ENCODE results near the gene COG1.
"Not testable (repeated sequence)": the region's sequence is repeated elsewhere in the genome, so short reads cannot be mapped to it uniquely, and the experiment has no call there.

The COG1 gene

GRCh38 chr17:73192894-73193701, at the start of gene COG1:
Gene COG1, plus strand, starts transcription at chr17:73193055. Its CDS starts 15 bp downstream, at chr17:73193070.
- peak within 1 kb of the TSS; percentile 94 for H2AFZ ChIP-seq (ENCODE audit: low read length, unreplicated experiment)
- H3K4me1 ChIP-seq (ENCODE audit: control insufficient read depth, insufficient read depth, low read length, unreplicated experiment): peaks cover 12% of the 10 kb centered on the region
- peak within 1 kb of the TSS; percentile 67 for H3K27ac ChIP-seq (ENCODE audit: low read depth, low read length)
- peak within 1 kb of the TSS; percentile 99 for H3K4me3 ChIP-seq (ENCODE audit: low read depth, low read length)
- peaks cover 18% of the 10 kb centered on the region for H3K79me2 ChIP-seq (ENCODE audit: control insufficient read depth, insufficient read depth, low read length, unreplicated experiment)
- no peaks in the 10 kb centered on the region for H3K27me3 ChIP-seq (ENCODE audit: insufficient read depth, low read length)
- H3K36me3 ChIP-seq (ENCODE audit: insufficient read depth, low read length): peaks cover 16% of the 10 kb centered on the region; the same call in 1 of the 2 replicates

- H3K4me1 ChIP-seq (ENCODE audit: control insufficient read depth, insufficient read depth, low read length, unreplicated experiment); H3K27ac ChIP-seq (ENCODE audit: low read depth, low read length); H2AFZ ChIP-seq (ENCODE audit: low read length, unreplicated experiment); H3K36me3 ChIP-seq (ENCODE audit: insufficient read depth, low read length); H3K4me3 ChIP-seq (ENCODE audit: low read depth, low read length); H3K79me2 ChIP-seq (ENCODE audit: control insufficient read depth, insufficient read depth, low read length, unreplicated experiment): not testable (repeated sequence)
- H3K27me3 ChIP-seq (ENCODE audit: insufficient read depth, low read length): peaks cover 14% of the 10 kb centered on the region
Measured at GRCh38 chr17:73144209-73144608, 48.6 kb upstream of the COG1 start.

GRCh38 chr17:73145641-73146040, 47.2 kb upstream of the COG1 start:
- Histone ChIP-seq H3K36me3 (ENCODE audit: insufficient read depth, low read length) (no peaks in the 10 kb centered on the region), H3K27ac (ENCODE audit: low read depth, low read length) (no peak overlapping the region), H3K4me1 (ENCODE audit: control insufficient read depth, insufficient read depth, low read length, unreplicated experiment) (peaks cover 9% of the 10 kb centered on the region), H2AFZ (ENCODE audit: low read length, unreplicated experiment) (no peak overlapping the region), H3K4me3 (ENCODE audit: low read depth, low read length) (no peak overlapping the region), H3K27me3 (ENCODE audit: insufficient read depth, low read length) (peaks cover 2% of the 10 kb centered on the region; the same call in 1 of the 2 replicates), H3K79me2 (ENCODE audit: control insufficient read depth, insufficient read depth, low read length, unreplicated experiment) (no peaks in the 10 kb centered on the region)

GRCh38 chr17:73147791-73148190, 45.1 kb upstream of the COG1 start:
- not testable (repeated sequence) for H3K4me1 ChIP-seq (ENCODE audit: control insufficient read depth, insufficient read depth, low read length, unreplicated experiment); H3K27me3 ChIP-seq (ENCODE audit: insufficient read depth, low read length); H2AFZ ChIP-seq (ENCODE audit: low read length, unreplicated experiment); H3K27ac ChIP-seq (ENCODE audit: low read depth, low read length); H3K79me2 ChIP-seq (ENCODE audit: control insufficient read depth, insufficient read depth, low read length, unreplicated experiment); H3K4me3 ChIP-seq (ENCODE audit: low read depth, low read length); H3K36me3 ChIP-seq (ENCODE audit: insufficient read depth, low read length)

GRCh38 chr17:73148540-73149334, 44.1 kb upstream of the COG1 start:
- no peak overlapping the region for H2AFZ ChIP-seq (ENCODE audit: low read length, unreplicated experiment)

GRCh38 chr17:73150622-73151300, 42.1 kb upstream of the COG1 start:
- H3K27me3 ChIP-seq (ENCODE audit: insufficient read depth, low read length); H3K4me1 ChIP-seq (ENCODE audit: control insufficient read depth, insufficient read depth, low read length, unreplicated experiment); H3K27ac ChIP-seq (ENCODE audit: low read depth, low read length); H3K36me3 ChIP-seq (ENCODE audit: insufficient read depth, low read length); H2AFZ ChIP-seq (ENCODE audit: low read length, unreplicated experiment); H3K79me2 ChIP-seq (ENCODE audit: control insufficient read depth, insufficient read depth, low read length, unreplicated experiment); H3K4me3 ChIP-seq (ENCODE audit: low read depth, low read length): not testable (repeated sequence)

More at GRCh38 chr17:73148540-73149334, 44.1 kb upstream of the COG1 start:
- Histone ChIP-seq H3K27ac (ENCODE audit: low read depth, low read length) (no peak overlapping the region), H3K4me3 (ENCODE audit: low read depth, low read length) (no peak overlapping the region), H3K79me2 (ENCODE audit: control insufficient read depth, insufficient read depth, low read length, unreplicated experiment) (no peaks in the 10 kb centered on the region), H3K27me3 (ENCODE audit: insufficient read depth, low read length) (peaks cover 4% of the 10 kb centered on the region; the same call in 1 of the 2 replicates), H3K36me3 (ENCODE audit: insufficient read depth, low read length) (no peaks in the 10 kb centered on the region), H3K4me1 (ENCODE audit: control insufficient read depth, insufficient read depth, low read length, unreplicated experiment) (no peaks in the 10 kb centered on the region)

GRCh38 chr17:73151916-73152632, 40.8 kb upstream of the COG1 start:
- peaks cover 4% of the 10 kb centered on the region; the same call in 1 of the 2 replicates for H3K27me3 ChIP-seq (ENCODE audit: insufficient read depth, low read length)
- no peaks in the 10 kb centered on the region for H3K79me2 ChIP-seq (ENCODE audit: control insufficient read depth, insufficient read depth, low read length, unreplicated experiment)
- H3K27ac ChIP-seq (ENCODE audit: low read depth, low read length): no peak overlapping the region
- H3K4me3 ChIP-seq (ENCODE audit: low read depth, low read length): no peak overlapping the region
- H3K36me3 ChIP-seq (ENCODE audit: insufficient read depth, low read length): no peaks in the 10 kb centered on the region
- H3K4me1 ChIP-seq (ENCODE audit: control insufficient read depth, insufficient read depth, low read length, unreplicated experiment): peaks cover 4% of the 10 kb centered on the region
- no peak overlapping the region for H2AFZ ChIP-seq (ENCODE audit: low read length, unreplicated experiment)

GRCh38 chr17:73155410-73156165, 37.3 kb upstream of the COG1 start:
- peaks cover 9% of the 10 kb centered on the region for H3K27me3 ChIP-seq (ENCODE audit: insufficient read depth, low read length)
- no peak overlapping the region for H3K27ac ChIP-seq (ENCODE audit: low read depth, low read length)
- H3K4me3 ChIP-seq (ENCODE audit: low read depth, low read length): no peak overlapping the region
- H3K79me2 ChIP-seq (ENCODE audit: control insufficient read depth, insufficient read depth, low read length, unreplicated experiment): no peaks in the 10 kb centered on the region
- no peaks in the 10 kb centered on the region for H3K36me3 ChIP-seq (ENCODE audit: insufficient read depth, low read length)
- H3K4me1 ChIP-seq (ENCODE audit: control insufficient read depth, insufficient read depth, low read length, unreplicated experiment): peaks cover 4% of the 10 kb centered on the region
- peak overlapping the region; percentile 11 for H2AFZ ChIP-seq (ENCODE audit: low read length, unreplicated experiment)

GRCh38 chr17:73156166-73156840, 36.6 kb upstream of the COG1 start:
- H2AFZ ChIP-seq (ENCODE audit: low read length, unreplicated experiment): peak overlapping the region; percentile 11
- H3K4me3 ChIP-seq (ENCODE audit: low read depth, low read length): no peak overlapping the region
- peaks cover 4% of the 10 kb centered on the region for H3K4me1 ChIP-seq (ENCODE audit: control insufficient read depth, insufficient read depth, low read length, unreplicated experiment)
- no peaks in the 10 kb centered on the region for H3K79me2 ChIP-seq (ENCODE audit: control insufficient read depth, insufficient read depth, low read length, unreplicated experiment)
- no peak overlapping the region for H3K27ac ChIP-seq (ENCODE audit: low read depth, low read length)
- H3K36me3 ChIP-seq (ENCODE audit: insufficient read depth, low read length): no peaks in the 10 kb centered on the region
- H3K27me3 ChIP-seq (ENCODE audit: insufficient read depth, low read length): peaks cover 15% of the 10 kb centered on the region
